NCI-H146 treated with DMSO at 0.1 percent for 48 hours (cell line): ENCODE measurements around the gene YPEL4.

Source experiments
- DNase-seq: peaks from one replicate; lab custom pipeline; 2025; ENCODE audit not compliant: unreplicated experiment; lab: John Stamatoyannopoulos, UW

YPEL4 gene

DNA sequence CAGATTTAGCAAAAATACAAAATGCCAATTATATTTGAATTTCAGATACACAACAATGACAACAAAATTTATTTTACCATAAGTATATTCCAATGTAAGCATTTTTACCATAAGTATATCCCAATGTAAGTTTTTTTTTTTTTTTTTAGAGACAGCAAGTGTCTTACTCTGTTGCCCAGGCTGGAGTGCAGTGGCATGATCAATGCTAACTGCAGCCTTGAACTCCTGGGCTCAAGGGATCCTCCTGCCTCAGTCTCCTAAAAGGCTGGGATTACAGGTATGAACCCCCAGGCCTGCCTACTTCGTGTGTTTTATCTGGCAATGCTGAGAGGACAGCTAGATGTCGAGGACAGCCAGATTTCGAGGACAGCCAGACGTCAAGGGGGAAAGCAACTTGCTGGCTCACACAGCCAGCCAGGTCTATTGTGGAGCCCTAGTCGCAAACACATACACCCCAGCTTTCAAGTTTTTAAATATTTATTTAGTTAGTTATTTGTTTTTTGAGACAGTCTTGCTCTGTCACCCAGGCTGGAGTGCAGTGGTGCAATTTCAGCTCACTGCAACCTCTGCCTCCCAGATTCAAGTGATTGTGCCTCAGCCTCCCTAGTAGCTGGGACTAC is 53.3 kb downstream of the YPEL4 start:
- no peak for DNase-seq
